Endothelial cell of umbilical vein (primary cell): ENCODE measurements around the gene SRCAP. TPM values are rescaled to one million over a fixed set of nuclear protein-coding genes. Genes with fewer than 3 reads are reported as not detected.

Source experiments
- BruUV-seq: library from RNA; stranded (reverse); fragments of 400-500 nt; replicated peaks from 2 replicates; lab custom pipeline; 2021; lab: Mats Ljungman, UMichigan
- CTCF ChIA-PET: fragments of 300-600, 350-600 bp; sonication (Branson Sonifier 250); formaldehyde crosslinking; loops from one replicate; lab custom pipeline; 2021; ENCODE audit warnings: antibody characterized with exemption, inconsistent platforms; lab: Charles Lee
- POLR2A ChIA-PET: fragments of 300-600, 350-600 bp; sonication (Branson Sonifier 250); formaldehyde crosslinking; loops from one replicate; lab custom pipeline; 2021; ENCODE audit warnings: antibody characterized with exemption, inconsistent platforms; lab: Charles Lee
- DNase-seq: peaks from one replicate; pipeline ENCODE4 v3.0.0-alpha.2; 2011; ENCODE audit warnings: low read depth, low spot score
- FAIRE-seq: peaks from 2 replicates; lab custom pipeline; 2011; peaks lifted over from hg19 to GRCh38; lab: Jason Lieb, UNC
- H2AFZ ChIP-seq: 2 replicates; pipeline ENCODE4 v1.6.0; 2012; ENCODE audit warnings: low read depth, low read length, control low read depth, inconsistent platforms
- H3K27ac ChIP-seq: 2 replicates; pipeline ENCODE4 v1.5.1; 2011; ENCODE audit warnings: low read depth, mild to moderate bottlenecking, control low read depth, low read length, moderate library complexity; ENCODE audit not compliant: insufficient read depth
- H3K27me3 ChIP-seq, 2 experiments: 2 replicates each; pipeline versions ENCODE4 v1.6.0 to v1.6.1; 2011; ENCODE audit warnings: low read length in 2 of 2, mixed read lengths in 1 of 2; ENCODE audit not compliant: control insufficient read depth in 2 of 2, insufficient read depth in 2 of 2
- H3K36me3 ChIP-seq, 2 experiments: 2 replicates in 1 of 2; 3 replicates in 1 of 2; pipeline ENCODE4 v1.5.1; 2011; ENCODE audit warnings: low read length in 2 of 2, mild to moderate bottlenecking in 1 of 2, moderate library complexity in 1 of 2; ENCODE audit not compliant: control insufficient read depth in 2 of 2, insufficient read depth in 2 of 2; ENCODE audit errors: extremely low read depth in 1 of 2
- H3K4me1 ChIP-seq: 3 replicates; pipeline ENCODE4 v1.5.1; 2011; ENCODE audit warnings: mild to moderate bottlenecking, low read length; ENCODE audit not compliant: control insufficient read depth, insufficient read depth; ENCODE audit errors: extremely low read depth
- H3K4me2 ChIP-seq: 2 replicates; pipeline ENCODE4 v1.6.1; 2011; ENCODE audit warnings: low read length, control low read depth, mixed read lengths; ENCODE audit not compliant: insufficient read depth
- H3K4me3 ChIP-seq, 3 experiments: fragments of 200-600 bp in 1 of 3; sonication (generic), shearing (Covaris generic) in 1 of 3; replicated peaks in 1 of 3; 2 replicates each; pipeline ENCODE4 v1.5.1; 2011 to 2016; ENCODE audit warnings: control low read depth in 3 of 3, low read length in 3 of 3, mild to moderate bottlenecking in 2 of 3, inconsistent platforms in 1 of 3, low read depth in 1 of 3, moderate library complexity in 1 of 3; ENCODE audit not compliant: insufficient read depth in 1 of 3
- H3K79me2 ChIP-seq: 2 replicates; pipeline ENCODE4 v1.6.0; 2012; ENCODE audit warnings: low read length, inconsistent platforms; ENCODE audit not compliant: control insufficient read depth, insufficient read depth
- H3K9ac ChIP-seq: replicated peaks from 2 replicates; pipeline ENCODE3; 2011; ENCODE audit warnings: low read length, control low read depth; ENCODE audit not compliant: insufficient read depth; ENCODE audit errors: extremely low read depth
- H3K9me1 ChIP-seq: replicated peaks from 3 replicates; pipeline ENCODE4 v1.6.0; 2011; ENCODE audit warnings: mild to moderate bottlenecking, low read length; ENCODE audit not compliant: control insufficient read depth, insufficient read depth; ENCODE audit errors: extremely low read depth
- H3K9me3 ChIP-seq: replicated peaks from 2 replicates; pipeline ENCODE4 v1.5.1; 2012; ENCODE audit warnings: low read length, inconsistent platforms; ENCODE audit not compliant: control insufficient read depth, insufficient read depth
- H4K20me1 ChIP-seq: replicated peaks from 2 replicates; pipeline ENCODE3; 2011; ENCODE audit warnings: mild to moderate bottlenecking, low read length; ENCODE audit not compliant: control insufficient read depth, insufficient read depth; ENCODE audit errors: extremely low read depth
- EZH2 ChIP-seq: IDR thresholded peaks from 2 replicates; pipeline ENCODE4 v1.6.1; 2012; ENCODE audit warnings: borderline replicate concordance, low read depth, mild to moderate bottlenecking, moderate library complexity, low read length, inconsistent platforms; ENCODE audit not compliant: severe bottlenecking
- FOS ChIP-seq: IDR thresholded peaks from 2 replicates; pipeline ENCODE4 v1.6.1; 2011; ENCODE audit warnings: mild to moderate bottlenecking, low read length, moderate library complexity, borderline replicate concordance; ENCODE audit not compliant: insufficient read depth
- GATA2 ChIP-seq: IDR thresholded peaks from 2 replicates; pipeline ENCODE4 v1.7.0; 2011; ENCODE audit warnings: low read depth, mild to moderate bottlenecking, moderate library complexity, mixed read lengths, low read length; ENCODE audit not compliant: insufficient read length, insufficient read depth
- JUN ChIP-seq: IDR thresholded peaks from 2 replicates; pipeline ENCODE4 v1.6.1; 2011; ENCODE audit warnings: borderline replicate concordance, low read depth; ENCODE audit not compliant: insufficient read length, insufficient read depth
- MYC ChIP-seq: IDR thresholded peaks from one replicate; pipeline ENCODE4 v1.6.1; 2011; ENCODE audit warnings: mild to moderate bottlenecking, low read depth, low read length
- POLR2A ChIP-seq: IDR thresholded peaks from 2 replicates; pipeline ENCODE4 v1.6.1; 2012; ENCODE audit warnings: low read depth, mild to moderate bottlenecking, control low read depth, low read length
- POLR2AphosphoS5 ChIP-seq: IDR thresholded peaks from 2 replicates; pipeline ENCODE4 v1.6.1; 2012; ENCODE audit warnings: low read depth, mild to moderate bottlenecking, control low read depth, low read length, moderate library complexity; ENCODE audit not compliant: insufficient read depth
- dilution Hi-C: fragments of 300-500 bp; cut with MboI; formaldehyde crosslinking; loops from one replicate; pipeline ENCODE4 v1.15.0; 2019; ENCODE audit warnings: low sequenced_read_pairs; ENCODE audit not compliant: extremely low pct_ligation_motif_present
- intact Hi-C: fragments of 100-400 bp; cut with micrococcal nuclease; formaldehyde crosslinking; loops from one replicate; pipeline ENCODE4 v1.10.0; 2022
- polyA plus RNA-seq, 4 experiments: library from polyadenylated mRNA; depleted of rRNA in 3 of 4; stranded (reverse) in 3 of 4; unstranded in 1 of 4; fragments of >200 nt; gene quantifications; 2 replicates each; pipeline versions ENCODE4 v1.2.1 to v1.2.3, GENCODE V29; 2011 to 2012; ENCODE audit warnings: missing spikeins in 1 of 4
- total RNA-seq: library from RNA; stranded (reverse); gene quantifications from 2 replicates; pipeline ENCODE4 v1.2.3, GENCODE V29; 2021
- TF ChIP-seq, protein P1 (sequence below), 2 donors: IDR thresholded peaks; 1 replicate in 1 of 2; 2 replicates in 1 of 2; pipeline ENCODE4 v1.5.1; 2011; ENCODE audit warnings: low read length in 2 of 2, mild to moderate bottlenecking in 2 of 2, moderate library complexity in 2 of 2, control low read depth in 1 of 2, inconsistent platforms in 1 of 2, low read depth in 1 of 2; ENCODE audit not compliant: insufficient read depth in 1 of 2; ENCODE audit errors: extremely low read depth in 1 of 2
- TF ChIP-seq, protein P2 (sequence below): IDR thresholded peaks from 2 replicates; pipeline ENCODE4 v1.6.1; 2011; ENCODE audit not compliant: insufficient read depth, insufficient read length

Gene SRCAP
- total and polyA plus RNA-seq, 2 donors (not counting 3 experiments of a cell fraction or from before 2014, with no cell fraction given) = 11.0 to 77.7 TPM

DNA sequence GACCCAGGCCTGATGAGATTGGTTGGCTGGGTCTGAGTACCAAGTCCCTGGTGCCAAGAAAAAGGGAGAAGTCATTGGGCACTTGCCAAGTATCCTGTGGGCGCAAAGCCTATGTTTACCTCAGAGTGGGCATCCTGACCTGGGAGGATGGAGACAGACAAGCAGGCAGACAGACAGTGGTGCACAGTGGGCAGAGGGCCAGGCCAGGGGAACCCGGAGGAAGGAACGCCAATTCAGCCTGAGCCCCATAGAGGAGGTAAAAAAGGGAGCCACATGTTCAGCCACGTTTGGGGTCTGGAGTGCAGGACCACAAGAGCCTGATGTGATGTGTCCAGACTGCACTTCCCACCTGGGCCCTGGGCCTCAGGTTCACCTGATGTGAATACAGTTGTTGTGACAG is 54.6 kb downstream of the SRCAP start:
- Histone ChIP-seq H3K9ac (no peak overlapping the region), H3K27ac (no peak overlapping the region), H2AFZ (no peak overlapping the region), H3K4me3 (no peak overlapping the region), H3K27me3 (no peaks in the 10 kb centered on the region), H3K79me2 (peaks cover 17% of the 10 kb centered on the region), H3K9me1 (no peaks in the 10 kb centered on the region), H3K36me3 (peaks cover 3 to 25% of the 10 kb centered on the region in 2 experiments), H4K20me1 (no peaks in the 10 kb centered on the region), H3K4me1 (no peaks in the 10 kb centered on the region), H3K9me3 (no peaks in the 10 kb centered on the region), H3K4me2 (no peak overlapping the region)
- ChIA-PET POLR2A (no interaction called here), CTCF (no interaction called here)
- dilution Hi-C loops (no loop called here), intact Hi-C loops (no loop called here)
- no TSS peak for BruUV-seq
- TF ChIP-seq FOS (no peak), JUN (no peak), GATA2 (no peak), POLR2AphosphoS5 (no peak), POLR2A (no peak), EZH2 (no peak), MYC (no peak)
- TF ChIP-seq, protein P1, sequence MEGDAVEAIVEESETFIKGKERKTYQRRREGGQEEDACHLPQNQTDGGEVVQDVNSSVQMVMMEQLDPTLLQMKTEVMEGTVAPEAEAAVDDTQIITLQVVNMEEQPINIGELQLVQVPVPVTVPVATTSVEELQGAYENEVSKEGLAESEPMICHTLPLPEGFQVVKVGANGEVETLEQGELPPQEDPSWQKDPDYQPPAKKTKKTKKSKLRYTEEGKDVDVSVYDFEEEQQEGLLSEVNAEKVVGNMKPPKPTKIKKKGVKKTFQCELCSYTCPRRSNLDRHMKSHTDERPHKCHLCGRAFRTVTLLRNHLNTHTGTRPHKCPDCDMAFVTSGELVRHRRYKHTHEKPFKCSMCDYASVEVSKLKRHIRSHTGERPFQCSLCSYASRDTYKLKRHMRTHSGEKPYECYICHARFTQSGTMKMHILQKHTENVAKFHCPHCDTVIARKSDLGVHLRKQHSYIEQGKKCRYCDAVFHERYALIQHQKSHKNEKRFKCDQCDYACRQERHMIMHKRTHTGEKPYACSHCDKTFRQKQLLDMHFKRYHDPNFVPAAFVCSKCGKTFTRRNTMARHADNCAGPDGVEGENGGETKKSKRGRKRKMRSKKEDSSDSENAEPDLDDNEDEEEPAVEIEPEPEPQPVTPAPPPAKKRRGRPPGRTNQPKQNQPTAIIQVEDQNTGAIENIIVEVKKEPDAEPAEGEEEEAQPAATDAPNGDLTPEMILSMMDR (IDR thresholded peaks at IDR 0.05; ENCODE audit: extremely low read depth in 1 of 2, insufficient read depth in 1 of 2, low read depth in 1 of 2, low read length in 2 of 2) = no peak
- TF ChIP-seq, protein P2, sequence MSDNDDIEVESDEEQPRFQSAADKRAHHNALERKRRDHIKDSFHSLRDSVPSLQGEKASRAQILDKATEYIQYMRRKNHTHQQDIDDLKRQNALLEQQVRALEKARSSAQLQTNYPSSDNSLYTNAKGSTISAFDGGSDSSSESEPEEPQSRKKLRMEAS = no peak
- no peak for DNase-seq
- FAIRE-seq = no peak
